GM12874 (cell line): ENCODE measurements around the gene LTBP2.

ENCODE experiments used
- CTCF ChIP-seq: IDR thresholded peaks from 2 replicates; pipeline ENCODE4 v1.5.1; 2011; ENCODE audit warnings: low read depth, mild to moderate bottlenecking, control low read depth, low read length, moderate library complexity; ENCODE audit not compliant: insufficient read depth

LTBP2 gene

DNA sequence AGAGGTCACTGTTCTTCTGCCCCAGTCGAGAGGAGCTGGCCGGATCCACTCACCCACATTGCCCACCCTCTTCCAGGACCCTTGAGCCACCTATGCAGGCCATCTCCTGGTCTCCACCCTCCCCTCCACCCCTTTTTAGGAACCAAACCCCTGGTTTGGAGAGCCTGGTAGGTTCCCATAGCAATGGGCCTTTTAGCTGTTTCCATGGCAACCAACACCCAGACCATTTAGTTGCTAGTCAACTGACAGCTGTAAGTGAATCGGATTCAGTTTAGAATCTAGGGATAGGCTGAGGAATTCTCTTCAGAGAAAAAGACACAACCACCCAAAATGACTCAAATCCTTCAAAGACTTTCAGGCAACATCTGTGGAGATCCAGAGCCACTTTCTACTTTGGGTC lies 135.4 kb downstream of the LTBP2 start:
- TF ChIP-seq CTCF: no peak

- no peak for TF ChIP-seq CTCF
Observed at GRCh38 chr14:74476107-74476506, 135.9 kb downstream of the LTBP2 start.

- no peak for TF ChIP-seq CTCF
Observed at GRCh38 chr14:74475678-74476077, 136.4 kb downstream of the LTBP2 start.

GRCh38 chr14:74474376-74474775 lies 137.7 kb downstream of the LTBP2 start:
- no peak for TF ChIP-seq CTCF

DNA sequence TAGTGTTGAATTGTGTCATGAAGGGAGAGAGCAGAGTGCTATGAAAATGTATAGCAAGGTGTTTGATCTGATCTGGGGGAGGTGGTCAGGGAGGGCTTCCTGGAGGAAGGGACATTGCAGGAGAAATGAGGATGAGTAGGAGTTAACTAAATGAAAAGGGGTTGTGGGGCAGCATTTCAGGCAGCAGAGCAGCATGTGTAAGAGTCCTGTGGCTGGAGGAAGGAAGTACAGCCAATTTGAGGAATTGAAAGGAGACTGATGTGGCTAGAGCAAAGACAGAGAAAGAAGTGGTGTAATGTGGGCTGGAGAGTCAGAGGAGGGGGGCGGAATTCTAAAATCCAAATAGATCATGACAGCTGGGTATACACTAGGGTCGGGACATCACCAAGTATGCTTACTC lies 139.4 kb downstream of the LTBP2 start:
- no peak for TF ChIP-seq CTCF

DNA sequence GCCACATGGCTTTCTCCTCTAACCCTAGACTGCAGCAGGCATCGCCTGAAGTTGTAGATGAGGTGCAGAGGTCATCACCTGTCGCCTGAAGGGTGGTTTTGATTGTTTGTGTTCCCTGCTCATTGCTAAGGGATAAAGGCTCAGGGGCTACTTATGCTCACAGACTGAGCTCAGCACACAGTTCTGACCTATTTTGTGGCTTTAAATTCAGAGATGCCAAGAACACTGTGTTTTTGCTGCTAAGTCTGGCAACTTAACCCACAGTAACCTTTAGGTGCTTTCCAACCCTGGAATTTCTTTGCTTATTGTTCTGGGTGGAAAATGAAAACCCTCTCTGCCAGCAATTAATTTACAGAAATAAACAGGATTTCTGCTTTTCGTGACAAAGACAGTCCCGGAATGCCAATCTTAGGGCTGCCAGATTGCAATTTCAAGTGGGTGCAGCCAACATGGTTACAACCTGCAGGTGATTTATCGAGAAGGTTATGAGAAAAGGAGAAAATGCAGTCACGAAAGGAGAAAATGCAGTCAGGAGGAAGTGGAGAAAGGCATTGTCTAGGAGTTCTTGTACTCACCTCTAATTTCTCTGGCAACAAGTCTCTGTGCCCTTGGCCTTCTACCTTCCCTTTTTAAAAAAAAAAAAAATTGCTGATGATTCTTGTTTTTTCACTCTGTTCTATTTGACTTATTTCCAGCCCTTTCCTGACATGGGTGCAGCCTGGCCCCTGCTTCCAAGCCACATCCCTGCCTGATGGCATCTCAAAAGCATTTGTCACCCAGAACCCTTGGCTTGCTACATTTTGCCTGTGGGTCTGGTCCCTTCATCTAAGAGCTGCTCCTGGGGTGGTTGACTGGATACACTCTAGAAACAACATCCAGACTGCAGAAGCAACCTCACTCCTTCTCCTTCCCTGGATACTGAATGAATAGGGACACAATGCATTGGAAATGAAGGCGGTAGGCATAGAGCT lies 142.2 kb downstream of the LTBP2 start:
- no peak for TF ChIP-seq CTCF

DNA sequence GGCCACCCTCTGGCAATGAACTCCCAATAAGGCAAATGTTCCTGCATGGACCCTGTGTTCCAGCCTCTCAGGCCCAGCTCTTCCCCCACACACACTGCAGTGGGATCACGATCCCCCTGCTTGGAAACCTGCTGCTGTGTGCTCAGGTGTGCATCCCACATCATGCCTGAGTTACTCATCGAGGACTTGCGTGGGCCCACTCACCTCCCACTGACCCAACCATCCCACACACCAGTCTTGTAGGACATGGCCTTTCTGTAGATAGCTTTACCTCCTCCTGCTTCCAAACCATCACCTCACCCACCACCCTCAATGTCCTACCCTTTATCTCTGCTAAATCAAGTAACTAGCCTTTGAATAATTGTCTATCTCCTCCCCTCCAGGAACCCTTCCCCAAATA lies 143.5 kb downstream of the LTBP2 start:
- no peak for TF ChIP-seq CTCF
